Neural cell (in vitro differentiated cells): Measurements from ENCODE around the gene RPL27A.

ENCODE experiments used
- CTCF ChIP-seq: fragments of 450-650 bp; IDR thresholded peaks from 2 replicates; pipeline ENCODE4 v1.5.1; 2014; ENCODE audit warnings: antibody characterized with exemption, mild to moderate bottlenecking, moderate library complexity; ENCODE audit not compliant: poor library complexity, severe bottlenecking
- EP300 ChIP-seq: fragments of 450-650 bp; conservative IDR thresholded peaks from 2 replicates; pipeline ENCODE4 v1.6.1; 2014; ENCODE audit warnings: antibody characterized with exemption, mild to moderate bottlenecking, moderate library complexity; ENCODE audit not compliant: poor library complexity, severe bottlenecking
- EZH2 ChIP-seq: fragments of 200-600, 300-800 bp; shearing (Covaris generic), sonication (generic); IDR thresholded peaks from 2 replicates; pipeline ENCODE4 v1.6.1; 2014; ENCODE audit warnings: antibody characterized with exemption, low read length, borderline replicate concordance, mild to moderate bottlenecking; ENCODE audit not compliant: insufficient read depth, poor library complexity, severe bottlenecking
- MXI1 ChIP-seq: fragments of 450-650 bp; conservative IDR thresholded peaks from 2 replicates; pipeline ENCODE4 v1.6.1; 2014; ENCODE audit warnings: antibody characterized with exemption, mild to moderate bottlenecking; ENCODE audit not compliant: poor library complexity, severe bottlenecking
- POLR2AphosphoS5 ChIP-seq: IDR thresholded peaks from 2 replicates; pipeline ENCODE4 v1.6.1; 2012
- REST ChIP-seq: IDR thresholded peaks from 2 replicates; pipeline ENCODE4 v1.6.1; 2012; ENCODE audit warnings: borderline replicate concordance
- SMC3 ChIP-seq: fragments of 450-650 bp; conservative IDR thresholded peaks from 2 replicates; pipeline ENCODE4 v1.6.1; 2014; ENCODE audit warnings: antibody characterized with exemption, mild to moderate bottlenecking, moderate library complexity; ENCODE audit not compliant: poor library complexity

GRCh38 chr11:8639655-8640054, 42.9 kb upstream of the RPL27A start:
- TF ChIP-seq CTCF = no peak
- no peak for TF ChIP-seq POLR2AphosphoS5
- TF ChIP-seq EP300 = no peak
- no peak for TF ChIP-seq EZH2
- TF ChIP-seq REST = no peak
- TF ChIP-seq SMC3 = no peak
- TF ChIP-seq MXI1 = no peak
